Fibroblast of villous mesenchyme (primary cell): ENCODE measurements around the gene ITPRID1. TPM values are rescaled to one million over a fixed set of nuclear protein-coding genes. Genes with fewer than 3 reads are reported as not detected.

ENCODE experiments used
- DNase-seq: peaks from one replicate; pipeline ENCODE4 v3.0.0-alpha.2; 2010; ENCODE audit warnings: low read depth
- H3K4me3 ChIP-seq: 2 replicates; pipeline ENCODE4 v1.5.1; 2011; ENCODE audit warnings: low read depth, mild to moderate bottlenecking, low read length
- CTCF ChIP-seq: IDR thresholded peaks from 2 replicates; pipeline ENCODE4 v1.5.1; 2012; ENCODE audit warnings: low read depth, mild to moderate bottlenecking, low read length; ENCODE audit not compliant: insufficient read depth
- total RNA-seq: library from RNA; depleted of rRNA; stranded (reverse); fragments of >200 nt; gene quantifications from 2 replicates; pipeline ENCODE4 v1.2.3, GENCODE V29; 2012

ITPRID1 gene
- total RNA-seq, 1 donor, result not detected

DNA sequence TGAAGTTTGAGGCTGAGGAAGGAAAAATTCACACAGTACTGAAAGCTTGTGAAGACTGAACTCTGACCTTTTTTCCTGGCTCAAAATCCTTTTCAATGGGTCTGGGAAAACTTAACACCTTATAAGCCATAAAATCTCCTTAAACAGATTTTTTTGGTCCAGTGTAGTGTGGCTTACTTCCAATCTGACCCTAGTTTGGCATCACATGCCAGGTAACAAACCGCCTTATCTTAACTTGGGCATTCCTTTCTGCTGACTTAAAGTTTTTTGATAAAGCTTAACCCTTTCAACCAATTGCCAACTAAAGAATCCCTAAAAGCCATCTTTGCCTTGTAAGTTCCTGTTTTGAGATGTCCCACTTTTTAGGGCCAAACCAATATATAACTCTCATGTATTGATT is 13.2 kb upstream of the ITPRID1 start:
- TF ChIP-seq CTCF, result no peak
- DNase-seq, result no peak
- no peak overlapping the region for H3K4me3 ChIP-seq

- no peak for TF ChIP-seq CTCF
- DNase-seq, result no peak
- no peak overlapping the region for H3K4me3 ChIP-seq
These were observed 5.1 kb upstream of the ITPRID1 start for GRCh38 chr7:31508823-31509222.

DNA sequence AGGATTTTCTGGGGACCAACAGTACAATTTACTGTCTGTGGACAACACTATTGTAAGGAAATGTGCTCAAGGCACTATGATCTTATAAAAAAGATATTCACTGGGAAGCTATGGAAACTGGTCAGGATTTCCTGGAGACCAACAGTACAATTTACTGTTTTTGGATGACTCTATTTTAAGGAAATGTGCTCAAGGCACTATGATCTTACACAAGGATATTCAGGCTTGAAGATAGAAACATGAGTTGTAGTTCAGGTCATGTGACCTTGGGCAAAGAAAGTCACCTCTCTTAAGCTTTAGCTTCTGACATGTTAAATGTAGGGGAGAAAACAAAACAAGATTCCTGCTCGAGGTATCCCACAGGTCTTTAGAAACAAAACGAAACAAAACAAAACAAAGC is 1.7 kb upstream of the ITPRID1 start:
- no peak for TF ChIP-seq CTCF
- DNase-seq, result no peak
- H3K4me3 ChIP-seq, result no peak overlapping the region

GRCh38 chr7:31516680-31517502 is 3.0 kb downstream of the ITPRID1 start:
- no peak for DNase-seq
- no peak for TF ChIP-seq CTCF
- H3K4me3 ChIP-seq, result no peak overlapping the region

DNA sequence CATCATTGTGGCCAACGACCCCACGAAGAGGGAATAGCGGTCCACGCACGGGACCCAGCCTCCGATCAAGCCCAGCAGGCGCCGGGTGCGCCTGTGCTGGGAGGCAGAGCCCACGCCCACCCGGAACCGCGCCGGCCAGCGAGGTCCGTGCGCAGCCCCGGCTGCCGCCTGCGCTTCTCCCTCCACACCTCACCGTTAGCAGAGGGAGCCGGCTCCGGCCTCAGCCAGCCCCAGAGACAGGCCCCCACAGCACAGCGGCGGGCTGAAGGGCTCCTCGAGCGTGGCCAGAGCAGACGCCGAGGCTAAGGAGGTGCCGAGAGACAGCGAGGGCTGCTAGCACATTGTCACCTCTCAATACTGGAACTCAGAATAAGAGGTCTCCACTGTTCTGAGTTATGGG is 3.6 kb downstream of the ITPRID1 start:
- DNase-seq, result no peak
- TF ChIP-seq CTCF, result no peak
- no peak overlapping the region for H3K4me3 ChIP-seq

DNA sequence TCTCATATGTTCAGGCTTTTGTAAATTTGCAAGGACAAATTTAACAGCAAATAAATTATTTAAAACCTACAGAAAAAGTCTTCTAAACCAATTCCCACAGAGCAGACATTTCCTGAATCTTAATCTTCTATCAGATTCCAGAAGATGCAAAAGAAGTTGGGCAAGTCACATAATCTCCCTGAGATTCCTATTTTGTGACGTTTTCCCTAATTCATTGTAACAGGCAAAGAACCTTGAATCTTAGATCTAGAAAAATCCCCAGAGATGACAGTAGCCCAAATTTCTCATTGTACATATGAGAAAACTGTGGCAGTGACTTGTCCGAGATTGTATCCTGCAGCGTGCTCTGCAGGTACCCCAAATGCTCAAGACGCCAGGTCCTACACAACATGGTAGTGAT is 4.9 kb downstream of the ITPRID1 start:
- DNase-seq, result no peak
- H3K4me3 ChIP-seq, result no peak overlapping the region
- no peak for TF ChIP-seq CTCF
